IgD-negative memory B cell (primary cell): ENCODE measurements around the gene CENPN. TPM values are rescaled to one million over a fixed set of nuclear protein-coding genes. Genes with fewer than 3 reads are reported as not detected.

Experiments
- H3K27ac Mint-ChIP-seq, 3 donors: one replicate each; pipeline ENCODE4 v1.8.0; 2020 to 2022; ENCODE audit warnings: mild to moderate bottlenecking in 3 of 3, mixed read lengths in 3 of 3, moderate library complexity in 1 of 3
- H3K27me3 Mint-ChIP-seq: one replicate; pipeline ENCODE4 v1.8.0; 2021; ENCODE audit warnings: mixed read lengths
- H3K36me3 Mint-ChIP-seq: one replicate; pipeline ENCODE4 v1.8.0; 2020; ENCODE audit warnings: mild to moderate bottlenecking, mixed read lengths
- H3K4me1 Mint-ChIP-seq, 3 donors: one replicate each; pipeline ENCODE4 v1.8.0; 2020 to 2022; ENCODE audit warnings: mixed read lengths in 3 of 3, mild to moderate bottlenecking in 1 of 3
- H3K4me3 Mint-ChIP-seq, 4 donors: one replicate each; pipeline ENCODE4 v1.8.0; 2020 to 2022; ENCODE audit warnings: mild to moderate bottlenecking in 4 of 4, mixed read lengths in 4 of 4, moderate library complexity in 3 of 4
- H3K9me3 Mint-ChIP-seq, 3 donors: one replicate each; pipeline ENCODE4 v1.8.0; 2020 to 2021; ENCODE audit warnings: mixed read lengths in 3 of 3, mild to moderate bottlenecking in 1 of 3
- polyA plus RNA-seq: library from polyadenylated mRNA; unstranded; fragments of 300-500 nt; fragmentation: Illumina TruSeq; gene quantifications from one replicate; pipeline ENCODE4 v1.2.3, GENCODE V29; 2021

CENPN gene
- polyA plus RNA-seq, 1 donor from 2014 or later = 7.8 TPM

DNA sequence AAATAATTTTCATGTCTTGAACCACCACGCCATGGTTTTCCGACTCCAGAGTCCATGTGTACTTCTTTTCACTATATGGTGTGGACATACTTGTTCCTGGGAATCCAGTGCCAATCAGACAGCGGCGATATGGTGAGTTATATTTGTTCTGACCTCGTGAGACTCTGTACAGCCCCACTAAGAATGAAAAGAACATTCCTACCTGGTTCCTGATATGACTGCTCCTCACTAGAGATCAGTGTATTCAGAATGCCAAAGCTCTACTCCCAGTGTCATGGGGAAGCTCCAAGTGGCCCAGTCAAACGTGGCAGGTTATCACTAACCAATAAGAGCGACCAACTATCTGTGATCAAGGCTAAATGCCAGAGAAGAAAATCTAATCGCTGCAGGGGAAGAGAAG lies 64.0 kb downstream of the CENPN start:
- Mint-ChIP-seq H3K4me1 (peaks cover 0 to 2% (median 0%) of the 10 kb centered on the region in 3 donors), H3K9me3 (no peaks in the 10 kb centered on the region), H3K36me3 (peaks cover 3% of the 10 kb centered on the region), H3K4me3 (no peak overlapping the region), H3K27me3 (no peaks in the 10 kb centered on the region), H3K27ac (no peak overlapping the region)

DNA sequence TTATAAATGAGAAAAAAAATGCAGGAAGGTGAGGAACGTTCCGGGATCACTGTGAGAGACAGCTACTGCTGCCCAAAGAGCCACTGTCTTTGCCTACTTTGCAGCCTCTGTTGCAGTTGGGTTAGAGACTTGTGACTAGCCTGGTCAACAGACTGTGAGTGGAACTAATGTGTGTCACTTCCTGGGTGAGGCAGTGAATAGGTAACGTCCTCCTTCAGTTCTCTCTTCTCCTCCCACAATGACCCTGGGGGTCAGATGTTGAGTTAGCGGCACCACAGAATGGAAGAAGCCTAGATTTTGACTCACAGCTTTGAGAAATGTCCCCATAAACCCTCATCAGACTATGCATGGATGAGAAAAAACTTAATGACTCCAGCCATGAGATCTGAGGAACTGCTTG lies 64.8 kb downstream of the CENPN start:
- H3K4me1 Mint-ChIP-seq = peaks cover 0 to 2% (median 0%) of the 10 kb centered on the region in 3 donors
- no peak overlapping the region for H3K27ac Mint-ChIP-seq
- H3K36me3 Mint-ChIP-seq = no peaks in the 10 kb centered on the region
- no peaks in the 10 kb centered on the region for H3K9me3 Mint-ChIP-seq
- H3K27me3 Mint-ChIP-seq = no peaks in the 10 kb centered on the region
- H3K4me3 Mint-ChIP-seq = peak overlapping the region in 1 of 4 donors; percentile 63

DNA sequence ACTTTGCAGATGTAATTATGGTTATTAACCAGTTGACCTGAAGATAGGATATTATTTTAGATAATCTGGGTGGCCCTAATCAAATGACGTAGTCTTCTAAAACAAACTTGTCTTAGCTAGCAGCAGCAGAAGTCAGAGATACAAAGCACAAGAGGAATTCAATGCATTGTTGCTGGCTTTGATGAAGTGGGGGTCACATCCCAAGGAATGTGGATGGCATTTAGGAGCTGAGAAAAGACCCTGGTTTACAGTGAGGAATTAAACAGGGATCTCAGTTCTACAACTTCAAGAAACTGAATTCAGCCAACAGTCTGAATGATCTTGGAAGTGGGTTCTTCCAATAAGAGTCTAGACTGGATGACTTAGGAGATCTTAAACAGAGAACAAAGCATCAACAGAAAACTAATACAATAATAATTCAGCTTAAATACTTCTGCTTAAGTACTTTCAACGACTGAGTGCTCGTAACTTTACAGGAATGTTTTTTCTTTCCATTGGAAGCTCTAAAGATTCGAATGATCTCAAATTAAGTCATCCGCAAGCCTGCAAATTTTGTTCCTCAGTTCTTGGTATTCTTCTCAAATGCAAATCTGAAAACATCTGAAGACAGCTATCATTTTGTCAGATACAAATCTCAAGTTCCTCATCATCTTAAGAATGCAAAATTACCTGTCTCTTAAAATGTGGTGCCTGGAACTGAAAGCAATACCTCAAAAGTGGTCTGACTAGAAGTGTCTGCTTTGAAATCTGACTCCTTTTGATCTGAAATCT lies 66.7 kb downstream of the CENPN start:
- Mint-ChIP-seq H3K9me3 (no peaks in the 10 kb centered on the region), H3K4me3 (no peak overlapping the region), H3K27me3 (no peaks in the 10 kb centered on the region), H3K36me3 (no peaks in the 10 kb centered on the region), H3K27ac (no peak overlapping the region), H3K4me1 (peaks cover 0 to 4% (median 3%) of the 10 kb centered on the region in 3 donors)

DNA sequence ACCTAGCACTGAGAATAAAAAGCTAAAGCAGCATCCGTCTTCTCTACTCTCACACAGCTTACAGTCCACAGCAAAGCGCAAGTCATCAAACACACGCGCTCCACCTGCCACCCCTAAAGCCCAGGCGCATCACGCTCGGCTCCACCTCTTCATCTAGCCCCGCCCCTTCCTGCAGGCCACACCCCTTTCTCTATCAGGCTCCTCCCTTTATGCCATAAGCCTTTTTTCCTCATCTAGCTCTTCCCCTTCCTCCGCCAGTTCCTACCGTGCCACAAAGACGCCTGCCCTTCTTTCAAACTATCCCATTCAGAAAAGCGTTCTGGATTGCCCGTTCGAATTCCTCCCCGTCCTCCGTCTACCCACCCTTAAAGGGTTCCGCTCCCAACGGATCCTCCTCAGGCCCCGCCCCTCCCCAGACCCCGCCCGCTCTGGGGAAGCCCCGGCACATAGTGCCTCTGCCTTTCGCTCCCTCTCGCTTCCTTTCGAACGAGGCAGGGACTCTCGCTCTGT lies 69.6 kb downstream of the CENPN start:
- no peaks in the 10 kb centered on the region for H3K9me3 Mint-ChIP-seq
- no peak overlapping the region for H3K4me3 Mint-ChIP-seq
- H3K27me3 Mint-ChIP-seq = no peaks in the 10 kb centered on the region
- H3K36me3 Mint-ChIP-seq = no peaks in the 10 kb centered on the region
- H3K27ac Mint-ChIP-seq = no peak overlapping the region
- peaks cover 0 to 4% (median 3%) of the 10 kb centered on the region in 3 donors for H3K4me1 Mint-ChIP-seq

DNA sequence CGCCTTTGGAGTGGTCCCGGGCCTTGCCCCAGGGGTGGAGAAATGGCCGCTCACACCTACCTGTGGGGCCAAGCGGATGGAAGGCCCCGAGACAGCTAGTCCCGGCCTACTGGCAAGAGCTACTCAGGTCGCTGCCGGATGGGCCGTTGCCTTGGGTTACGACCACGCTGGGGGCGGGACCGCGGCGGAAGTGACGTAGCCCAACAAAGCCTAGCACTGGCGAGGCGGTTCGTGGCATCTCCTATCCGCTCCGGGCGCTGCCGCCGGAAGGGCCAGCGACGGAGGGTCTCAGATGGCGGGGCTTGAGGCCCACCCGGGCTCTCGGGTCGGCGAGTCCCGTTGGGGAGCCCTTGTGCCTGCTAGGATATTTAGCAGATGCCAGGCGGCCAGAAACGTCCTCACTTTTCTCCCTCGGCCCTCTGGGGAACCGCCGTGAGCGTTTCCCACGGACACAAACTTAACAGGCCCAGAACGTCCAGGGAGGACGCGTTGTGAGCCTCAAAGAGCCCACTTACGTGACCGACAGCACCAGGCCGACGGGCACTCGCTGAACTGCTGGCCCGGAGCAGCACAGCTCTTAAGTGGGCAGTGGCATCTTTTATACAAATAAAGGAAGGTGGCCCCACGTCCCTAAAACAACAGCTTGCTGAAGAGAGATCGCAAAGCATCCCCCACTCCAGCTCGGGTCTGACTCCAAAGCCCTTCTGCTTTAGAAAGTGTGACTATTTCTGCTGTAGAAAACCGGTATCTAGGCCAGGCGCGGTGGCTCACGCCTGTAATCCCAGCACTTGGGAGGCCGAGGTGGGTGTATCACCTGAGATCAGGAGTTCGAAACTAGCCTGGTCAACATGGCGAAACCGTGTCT lies 70.3 kb downstream of the CENPN start, which contains the start of gene C16orf46:
C16orf46 (minus strand) TSS at position 163 of the 865 bp plus-strand sequence. CDS start 13,283 bp downstream, outside the sequence.
- Mint-ChIP-seq H3K4me3 (peak within 1 kb of the TSS in 1 of 4 donors; percentile 45), H3K4me1 (peaks cover 0 to 4% (median 3%) of the 10 kb centered on the region in 3 donors), H3K27ac (peak within 1 kb of the TSS in 1 of 3 donors; percentile 59), H3K36me3 (no peaks in the 10 kb centered on the region), H3K9me3 (no peaks in the 10 kb centered on the region), H3K27me3 (no peaks in the 10 kb centered on the region)

DNA sequence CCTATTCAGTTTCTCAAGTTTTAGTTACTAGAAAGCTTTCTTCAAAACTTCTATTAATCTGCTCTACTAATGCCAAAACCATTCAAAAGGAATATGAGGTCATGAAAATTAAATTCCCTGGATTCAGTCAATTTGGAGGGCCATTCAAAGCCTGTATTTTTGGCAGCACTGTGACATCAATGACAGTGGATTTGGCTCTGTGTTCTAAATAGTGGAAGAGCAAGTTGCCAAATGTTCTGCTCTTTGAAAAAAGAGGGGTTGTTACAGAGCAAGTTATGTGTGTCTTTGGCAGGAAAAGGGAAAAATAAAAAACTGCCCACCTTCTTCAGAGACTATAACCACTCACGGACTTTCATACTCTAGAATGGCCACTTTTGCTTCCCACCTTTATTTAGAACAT lies 73.2 kb downstream of the CENPN start:
- no peaks in the 10 kb centered on the region for H3K9me3 Mint-ChIP-seq
- peak overlapping the region in 1 of 3 donors; percentile 63 for H3K27ac Mint-ChIP-seq
- H3K27me3 Mint-ChIP-seq = no peaks in the 10 kb centered on the region
- peaks cover 0 to 4% (median 3%) of the 10 kb centered on the region in 3 donors for H3K4me1 Mint-ChIP-seq
- no peaks in the 10 kb centered on the region for H3K36me3 Mint-ChIP-seq
- H3K4me3 Mint-ChIP-seq = peak overlapping the region in 2 of 4 donors; percentile 5 to 69

DNA sequence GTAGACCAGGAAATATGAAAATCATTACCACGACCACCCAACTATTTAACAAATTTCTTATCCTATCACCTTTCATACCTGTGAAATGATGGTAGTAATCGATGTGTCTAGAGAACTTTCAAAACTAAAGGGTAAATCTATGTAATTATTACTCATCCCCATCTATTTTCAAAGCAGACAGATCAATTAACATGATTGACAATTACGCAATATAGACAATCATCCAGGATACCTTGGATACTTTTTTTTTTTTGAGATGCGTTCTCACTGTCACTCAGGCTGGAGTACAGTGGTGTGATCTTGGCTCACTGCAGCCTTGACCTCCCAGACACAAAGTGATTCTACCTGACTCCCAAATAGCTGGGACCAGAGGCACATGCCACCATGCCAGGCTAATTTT lies 74.0 kb downstream of the CENPN start:
- no peaks in the 10 kb centered on the region for H3K27me3 Mint-ChIP-seq
- H3K4me3 Mint-ChIP-seq = peak overlapping the region in 1 of 4 donors; percentile 3
- peaks cover 0 to 4% (median 3%) of the 10 kb centered on the region in 3 donors for H3K4me1 Mint-ChIP-seq
- no peaks in the 10 kb centered on the region for H3K9me3 Mint-ChIP-seq
- no peak overlapping the region for H3K27ac Mint-ChIP-seq
- no peaks in the 10 kb centered on the region for H3K36me3 Mint-ChIP-seq

Other genes starting within 250 kb of the CENPN start
- 0.69 TPM for gene CDYL2, start 202.6 kb upstream of the CENPN start, polyA plus RNA-seq
- 89.9 TPM for gene CMC2, start 329 bp upstream of the CENPN start, polyA plus RNA-seq
- gene ATMIN, start 28.6 kb downstream of the CENPN start, polyA plus RNA-seq = 19.5 TPM
- not detected for gene C16orf46, start 70.0 kb downstream of the CENPN start, polyA plus RNA-seq
- gene GCSH, start 89.2 kb downstream of the CENPN start, polyA plus RNA-seq = 6.7 TPM
- gene BCO1, start 231.5 kb downstream of the CENPN start, polyA plus RNA-seq = not detected